ENCODE data around the gene STRN4. TPM values are rescaled to one million over a fixed set of nuclear protein-coding genes. Genes with fewer than 3 reads are reported as not detected.

STRN4 gene
- total RNA-seq, 1 donor from 2014 or later, result 138 TPM

DNA sequence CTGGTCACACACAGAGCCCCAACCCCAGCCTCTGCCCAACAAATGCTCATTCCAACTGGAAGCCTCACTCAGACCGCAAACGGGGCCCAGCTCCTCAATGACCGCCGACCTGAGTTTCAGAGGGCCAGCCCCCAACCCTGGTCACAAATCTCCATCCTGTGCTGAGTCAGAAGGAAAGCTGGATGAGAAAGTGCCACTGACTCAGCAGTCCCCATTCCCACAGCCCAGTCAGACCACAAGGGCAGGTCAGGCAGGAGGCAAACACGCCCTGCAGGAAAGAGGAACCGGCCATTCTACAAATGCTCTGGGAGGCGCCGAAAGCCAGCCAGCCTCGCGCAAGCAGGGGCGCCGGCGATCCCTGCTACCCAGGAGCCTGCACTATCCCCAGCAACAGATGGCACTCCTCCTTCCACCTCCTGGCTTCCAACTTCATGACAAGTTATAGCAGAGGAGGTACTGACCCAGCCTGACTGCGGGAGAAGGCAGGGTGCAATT, 15.2 kb downstream of the STRN4 start:
- no peak overlapping the region for H3K4me3 Mint-ChIP-seq
- no peak for DNase-seq (ENCODE audit: low read depth, low spot score)
- peaks cover 7% of the 10 kb centered on the region for H3K4me1 Mint-ChIP-seq
- H3K36me3 Mint-ChIP-seq (ENCODE audit: low read depth), result peaks cover 8% of the 10 kb centered on the region
- no peak overlapping the region for H3K27ac Mint-ChIP-seq (ENCODE audit: unreplicated experiment)
- TF ChIP-seq, protein P1, sequence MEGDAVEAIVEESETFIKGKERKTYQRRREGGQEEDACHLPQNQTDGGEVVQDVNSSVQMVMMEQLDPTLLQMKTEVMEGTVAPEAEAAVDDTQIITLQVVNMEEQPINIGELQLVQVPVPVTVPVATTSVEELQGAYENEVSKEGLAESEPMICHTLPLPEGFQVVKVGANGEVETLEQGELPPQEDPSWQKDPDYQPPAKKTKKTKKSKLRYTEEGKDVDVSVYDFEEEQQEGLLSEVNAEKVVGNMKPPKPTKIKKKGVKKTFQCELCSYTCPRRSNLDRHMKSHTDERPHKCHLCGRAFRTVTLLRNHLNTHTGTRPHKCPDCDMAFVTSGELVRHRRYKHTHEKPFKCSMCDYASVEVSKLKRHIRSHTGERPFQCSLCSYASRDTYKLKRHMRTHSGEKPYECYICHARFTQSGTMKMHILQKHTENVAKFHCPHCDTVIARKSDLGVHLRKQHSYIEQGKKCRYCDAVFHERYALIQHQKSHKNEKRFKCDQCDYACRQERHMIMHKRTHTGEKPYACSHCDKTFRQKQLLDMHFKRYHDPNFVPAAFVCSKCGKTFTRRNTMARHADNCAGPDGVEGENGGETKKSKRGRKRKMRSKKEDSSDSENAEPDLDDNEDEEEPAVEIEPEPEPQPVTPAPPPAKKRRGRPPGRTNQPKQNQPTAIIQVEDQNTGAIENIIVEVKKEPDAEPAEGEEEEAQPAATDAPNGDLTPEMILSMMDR (conservative IDR thresholded peaks at IDR 0.05), result no peak
- no peaks in the 10 kb centered on the region for H3K27me3 Mint-ChIP-seq (ENCODE audit: low read depth)
- no peaks in the 10 kb centered on the region for H3K9me3 Mint-ChIP-seq

DNA sequence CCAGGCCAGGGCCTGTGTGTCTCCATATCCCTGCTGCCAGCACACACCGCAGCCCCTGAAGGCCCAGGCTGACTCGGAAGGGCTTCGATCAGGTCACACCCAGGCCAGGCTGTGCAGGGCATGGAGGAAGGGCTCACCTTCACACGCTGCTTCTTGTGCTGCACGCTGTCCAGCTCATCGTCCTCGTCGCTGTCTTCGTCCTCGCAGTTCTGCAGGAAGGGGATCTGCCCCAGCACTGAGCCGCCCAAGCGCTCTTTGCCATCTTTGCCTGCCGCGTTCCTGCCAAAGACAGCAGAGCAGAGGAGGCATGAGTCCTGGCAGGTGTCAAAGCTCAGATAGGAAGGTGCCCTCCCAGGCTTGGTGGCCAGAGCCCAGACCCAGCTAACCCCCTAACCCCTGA, 15.7 kb downstream of the STRN4 start:
- H3K9me3 Mint-ChIP-seq, result no peaks in the 10 kb centered on the region
- no peak for DNase-seq (ENCODE audit: low read depth, low spot score)
- H3K36me3 Mint-ChIP-seq (ENCODE audit: low read depth), result peaks cover 8% of the 10 kb centered on the region
- H3K27ac Mint-ChIP-seq (ENCODE audit: unreplicated experiment), result no peak overlapping the region
- TF ChIP-seq, protein P1 (conservative IDR thresholded peaks at IDR 0.05), result no peak
- peaks cover 7% of the 10 kb centered on the region for H3K4me1 Mint-ChIP-seq
- H3K27me3 Mint-ChIP-seq (ENCODE audit: low read depth), result no peaks in the 10 kb centered on the region
- H3K4me3 Mint-ChIP-seq, result no peak overlapping the region

DNA sequence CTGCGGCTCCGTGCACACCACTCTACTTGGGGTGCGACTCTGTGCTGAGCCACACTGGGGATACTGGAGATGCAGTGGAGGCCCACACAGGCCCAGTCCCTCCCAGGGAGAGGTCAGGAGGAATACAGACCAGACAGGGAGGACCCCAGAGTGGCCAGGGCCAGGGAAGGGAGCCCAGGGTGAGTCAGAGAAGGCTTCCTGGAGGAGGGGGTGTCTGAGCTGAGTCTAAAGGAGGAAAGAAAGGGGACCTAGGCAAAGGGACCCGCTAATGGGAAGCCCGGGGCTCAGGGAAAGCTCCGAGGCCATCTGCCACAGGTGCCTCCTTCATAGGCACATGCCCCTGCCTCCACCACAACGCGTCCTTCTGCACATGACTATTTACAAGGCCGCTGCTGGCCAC, 16.1 kb downstream of the STRN4 start:
- H3K9me3 Mint-ChIP-seq, result no peaks in the 10 kb centered on the region
- no peak for DNase-seq (ENCODE audit: low read depth, low spot score)
- H3K4me3 Mint-ChIP-seq, result no peak overlapping the region
- H3K27me3 Mint-ChIP-seq (ENCODE audit: low read depth), result no peaks in the 10 kb centered on the region
- TF ChIP-seq, protein P1 (conservative IDR thresholded peaks at IDR 0.05), result no peak
- peaks cover 8% of the 10 kb centered on the region for H3K36me3 Mint-ChIP-seq (ENCODE audit: low read depth)
- no peak overlapping the region for H3K27ac Mint-ChIP-seq (ENCODE audit: unreplicated experiment)
- peaks cover 7% of the 10 kb centered on the region for H3K4me1 Mint-ChIP-seq

DNA sequence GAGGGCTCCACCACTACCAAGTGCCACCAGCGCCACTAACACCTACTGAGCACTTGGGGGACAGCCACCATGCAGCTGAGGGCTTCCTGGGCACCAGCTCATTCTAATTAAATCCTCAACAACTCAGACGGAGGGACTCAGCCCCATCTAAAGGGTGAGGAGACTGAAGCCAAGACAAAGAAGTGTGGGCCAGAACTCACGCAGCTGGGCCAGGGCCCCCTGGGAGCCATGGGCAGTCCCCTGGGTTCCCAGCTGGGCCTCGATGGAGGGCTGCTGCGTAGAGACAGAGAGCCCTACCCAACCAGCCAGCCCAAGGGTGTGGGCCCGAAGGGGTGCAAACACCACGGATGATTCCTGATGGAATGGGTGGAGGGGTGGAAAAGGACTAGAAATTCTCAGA, 16.6 kb downstream of the STRN4 start:
- H3K9me3 Mint-ChIP-seq, result no peaks in the 10 kb centered on the region
- peaks cover 8% of the 10 kb centered on the region for H3K36me3 Mint-ChIP-seq (ENCODE audit: low read depth)
- DNase-seq (ENCODE audit: low read depth, low spot score), result no peak
- peaks cover 7% of the 10 kb centered on the region for H3K4me1 Mint-ChIP-seq
- TF ChIP-seq, protein P1 (conservative IDR thresholded peaks at IDR 0.05), result no peak
- H3K4me3 Mint-ChIP-seq, result no peak overlapping the region
- peak overlapping the region; percentile 19 for H3K27ac Mint-ChIP-seq (ENCODE audit: unreplicated experiment)
- H3K27me3 Mint-ChIP-seq (ENCODE audit: low read depth), result no peaks in the 10 kb centered on the region

DNA sequence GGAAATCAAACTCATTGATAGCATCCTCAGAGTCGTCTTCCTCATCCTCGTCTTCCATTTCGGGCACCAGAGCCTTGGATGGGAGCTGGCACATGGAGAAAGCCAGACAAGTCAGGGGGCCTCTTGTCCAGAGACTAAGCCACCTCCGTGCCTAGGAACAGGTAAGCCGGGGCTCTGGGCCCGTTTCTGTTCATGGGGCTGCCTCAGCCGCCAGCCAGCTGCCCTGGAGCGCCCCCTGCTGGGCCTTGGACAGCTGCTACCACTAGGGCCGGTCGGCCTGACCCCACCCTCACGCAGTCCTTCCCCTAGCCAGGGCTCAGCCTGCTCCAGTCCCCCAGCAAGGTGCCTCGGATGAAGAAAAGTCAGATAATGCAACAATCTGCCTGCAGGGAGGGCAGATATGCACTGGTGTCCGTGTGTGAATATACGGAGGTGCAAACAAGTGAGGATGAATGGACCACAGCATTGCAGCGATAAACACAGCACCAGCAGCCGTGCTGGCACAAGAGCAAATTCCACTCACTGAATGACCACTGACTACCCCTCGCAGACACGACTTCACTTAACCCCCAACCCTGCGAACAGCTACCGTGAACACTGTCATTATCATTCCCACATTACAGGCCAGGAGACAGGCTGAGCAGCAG, 17.4 kb downstream of the STRN4 start:
- H3K27me3 Mint-ChIP-seq (ENCODE audit: low read depth), result no peaks in the 10 kb centered on the region
- H3K27ac Mint-ChIP-seq (ENCODE audit: unreplicated experiment), result peak overlapping the region; percentile 88
- peak; percentile 65 for DNase-seq (ENCODE audit: low read depth, low spot score)
- peak overlapping the region; percentile 53 for H3K4me3 Mint-ChIP-seq
- TF ChIP-seq, protein P1 (conservative IDR thresholded peaks at IDR 0.05), result peak; percentile 92
- H3K36me3 Mint-ChIP-seq (ENCODE audit: low read depth), result peaks cover 8% of the 10 kb centered on the region
- H3K9me3 Mint-ChIP-seq, result no peaks in the 10 kb centered on the region
- H3K4me1 Mint-ChIP-seq, result peaks cover 7% of the 10 kb centered on the region
